Cardiac muscle cell (in vitro differentiated cells and primary cell): Measurements from ENCODE around the gene SPATA20. TPM values are rescaled to one million over a fixed set of nuclear protein-coding genes. Genes with fewer than 3 reads are reported as not detected.

Source experiments
- DNase-seq, 2 donors: peaks; one replicate each; pipeline versions ENCODE4 v3.0.0 to v3.0.0-alpha.2; 2010 to 2017; ENCODE audit warnings: low read depth in 1 of 2, low spot score in 1 of 2
- H3K27ac ChIP-seq: fragments of 200-600 bp; sonication (generic); 2 replicates; pipeline ENCODE4 v1.5.1; 2016
- H3K27me3 ChIP-seq: fragments of 200-600 bp; sonication (generic); 2 replicates; pipeline ENCODE4 v1.6.0; 2016; ENCODE audit warnings: control low read depth
- H3K36me3 ChIP-seq: fragments of 200-600 bp; sonication (generic); 2 replicates; pipeline ENCODE4 v1.5.1; 2016; ENCODE audit warnings: control low read depth
- H3K4me1 ChIP-seq: fragments of 200-600 bp; sonication (generic); 2 replicates; pipeline ENCODE4 v1.8.1; 2017; ENCODE audit warnings: low read depth, mild to moderate bottlenecking, mixed run types
- H3K4me3 ChIP-seq: fragments of 200-600 bp; sonication (generic); 2 replicates; pipeline ENCODE4 v1.5.1; 2016; ENCODE audit warnings: mild to moderate bottlenecking
- H3K9me3 ChIP-seq: fragments of 200-600 bp; sonication (generic); 2 replicates; pipeline ENCODE4 v1.5.1; 2017; ENCODE audit warnings: low read depth, mild to moderate bottlenecking, control low read depth
- CTCF ChIP-seq: IDR thresholded peaks from 2 replicates; pipeline ENCODE4 v1.5.1; 2012; ENCODE audit warnings: low read depth, mild to moderate bottlenecking, low read length
- polyA plus RNA-seq: library from polyadenylated mRNA; unstranded; fragments of >200 nt; fragmentation: Nextera tagmentation; extraction: Ambion mirVana; gene quantifications from 2 replicates; pipeline ENCODE4 v1.2.1, GENCODE V29; 2016
- total RNA-seq: library from RNA; depleted of rRNA; stranded (reverse); fragments of >200 nt; gene quantifications from 2 replicates; pipeline ENCODE4 v1.2.3, GENCODE V29; 2016

The SPATA20 gene
- total and polyA plus RNA-seq, 2 experiments from 2014 or later, result 103 to 216 TPM

GRCh38 chr17:50517504-50518383 lies 29.2 kb upstream of the SPATA20 start:
- DNase-seq, result no peak
- Histone ChIP-seq H3K4me1 (peaks cover 11% of the 10 kb centered on the region), H3K4me3 (no peak overlapping the region), H3K27ac (peak overlapping the region; percentile 50), H3K9me3 (no peaks in the 10 kb centered on the region), H3K36me3 (no peaks in the 10 kb centered on the region), H3K27me3 (no peaks in the 10 kb centered on the region)
- no peak for TF ChIP-seq CTCF

GRCh38 chr17:50518384-50519023 lies 28.5 kb upstream of the SPATA20 start:
- Histone ChIP-seq H3K27ac (peak overlapping the region; percentile 50), H3K36me3 (no peaks in the 10 kb centered on the region), H3K9me3 (no peaks in the 10 kb centered on the region), H3K4me3 (no peak overlapping the region), H3K27me3 (no peaks in the 10 kb centered on the region), H3K4me1 (peaks cover 11% of the 10 kb centered on the region)
- DNase-seq, result peak in 1 of 2 donors; percentile 25
- TF ChIP-seq CTCF, result no peak

- Histone ChIP-seq H3K27me3 (no peaks in the 10 kb centered on the region), H3K27ac (no peak overlapping the region), H3K4me3 (no peak overlapping the region), H3K36me3 (no peaks in the 10 kb centered on the region), H3K4me1 (peaks cover 11% of the 10 kb centered on the region), H3K9me3 (no peaks in the 10 kb centered on the region)
- no peak for DNase-seq
- no peak for TF ChIP-seq CTCF
These were observed 27.7 kb upstream of the SPATA20 start for GRCh38 chr17:50519141-50519834.

GRCh38 chr17:50520483-50520882 lies 26.5 kb upstream of the SPATA20 start:
- DNase-seq, result no peak
- no peaks in the 10 kb centered on the region for H3K36me3 ChIP-seq
- no peak for TF ChIP-seq CTCF
- no peak overlapping the region for H3K4me3 ChIP-seq
- H3K4me1 ChIP-seq, result peaks cover 11% of the 10 kb centered on the region
- no peak overlapping the region for H3K27ac ChIP-seq
- H3K9me3 ChIP-seq, result no peaks in the 10 kb centered on the region
- no peaks in the 10 kb centered on the region for H3K27me3 ChIP-seq

- H3K9me3 ChIP-seq, result no peaks in the 10 kb centered on the region
- H3K4me1 ChIP-seq, result peaks cover 11% of the 10 kb centered on the region
- H3K27ac ChIP-seq, result no peak overlapping the region
- no peak for TF ChIP-seq CTCF
- H3K36me3 ChIP-seq, result no peaks in the 10 kb centered on the region
- no peak for DNase-seq
- H3K4me3 ChIP-seq, result no peak overlapping the region
- no peaks in the 10 kb centered on the region for H3K27me3 ChIP-seq
These were observed 25.5 kb upstream of the SPATA20 start for GRCh38 chr17:50521514-50521913.
